Stimulated activated naive CD4-positive, alpha-beta T cell treated with Interleukin-2 at 50 U/mL for 16 hours (primary cell): ENCODE data around the gene ANTKMT.
"Not testable (repeated sequence)": the region's sequence is repeated elsewhere in the genome, so short reads cannot be mapped to it uniquely, and the experiment has no call there.

Experiments used
- DNase-seq: peaks from one replicate; lab custom pipeline; 2025; lab: John Stamatoyannopoulos, UW

The ANTKMT gene

GRCh38 chr16:743794-744500 lies 23.0 kb downstream of the ANTKMT start:
- DNase-seq, result no peak

- no peak for DNase-seq
These were observed 24.8 kb downstream of the ANTKMT start for GRCh38 chr16:745739-746138.

GRCh38 chr16:746637-747036 lies 25.7 kb downstream of the ANTKMT start:
- DNase-seq, result no peak

GRCh38 chr16:747978-748746 lies 27.2 kb downstream of the ANTKMT start:
- no peak for DNase-seq

- DNase-seq, result no peak
These were observed 28.1 kb downstream of the ANTKMT start for GRCh38 chr16:749010-749409.

GRCh38 chr16:750485-750884 lies 29.5 kb downstream of the ANTKMT start:
- DNase-seq, result no peak

- DNase-seq, result no peak
These were observed 30.4 kb downstream of the ANTKMT start for GRCh38 chr16:751152-752006.

- no peak for DNase-seq
These were observed 31.0 kb downstream of the ANTKMT start for GRCh38 chr16:752007-752312.

- not testable (repeated sequence) for DNase-seq
These were observed 33.2 kb downstream of the ANTKMT start for GRCh38 chr16:754121-754607.

- no peak for DNase-seq
These were observed 33.7 kb downstream of the ANTKMT start for GRCh38 chr16:754656-755055.

- no peak for DNase-seq
These were observed 35.5 kb downstream of the ANTKMT start for GRCh38 chr16:756428-756827.

- no peak for DNase-seq
These were observed 38.4 kb downstream of the ANTKMT start for GRCh38 chr16:759110-759910.

- no peak for DNase-seq
These were observed 39.1 kb downstream of the ANTKMT start for GRCh38 chr16:760065-760464.

GRCh38 chr16:760545-761343 lies 39.8 kb downstream of the ANTKMT start, which contains the start of gene MSLN:
Gene MSLN (plus strand): TSS chr16:760734. CDS start chr16:762681, 1,947 bp downstream.
- DNase-seq, result no peak

GRCh38 chr16:761625-762513 lies 40.9 kb downstream of the ANTKMT start:
- no peak for DNase-seq

- DNase-seq, result no peak
These were observed 41.8 kb downstream of the ANTKMT start for GRCh38 chr16:762595-763268.

GRCh38 chr16:763369-764183 lies 42.6 kb downstream of the ANTKMT start:
- no peak for DNase-seq

GRCh38 chr16:764184-764750 lies 43.3 kb downstream of the ANTKMT start:
- no peak for DNase-seq
